ENCODE measurements around the gene HTT.

The HTT gene

GRCh38 chr4:3201718-3202702, 127.5 kb downstream of the HTT start:
- DNase-seq (ENCODE audit: low spot score) = peak; percentile 18

GRCh38 chr4:3202836-3203820, 128.6 kb downstream of the HTT start:
- DNase-seq (ENCODE audit: low spot score) = no peak

- no peak for DNase-seq (ENCODE audit: low spot score)
These were observed 129.5 kb downstream of the HTT start for GRCh38 chr4:3203971-3204431.

GRCh38 chr4:3205995-3206394, 131.5 kb downstream of the HTT start:
- DNase-seq (ENCODE audit: low spot score) = no peak

GRCh38 chr4:3206439-3207100, 132.1 kb downstream of the HTT start:
- DNase-seq (ENCODE audit: low spot score) = no peak

GRCh38 chr4:3207531-3208037, 133.1 kb downstream of the HTT start:
- DNase-seq (ENCODE audit: low spot score) = no peak

- DNase-seq (ENCODE audit: low spot score) = no peak
These were observed 134.3 kb downstream of the HTT start for GRCh38 chr4:3208826-3209225.

GRCh38 chr4:3209551-3210325, 135.3 kb downstream of the HTT start:
- no peak for DNase-seq (ENCODE audit: low spot score)

GRCh38 chr4:3210467-3210866, 136.0 kb downstream of the HTT start:
- no peak for DNase-seq (ENCODE audit: low spot score)

GRCh38 chr4:3211866-3212265, 137.4 kb downstream of the HTT start:
- no peak for DNase-seq (ENCODE audit: low spot score)

GRCh38 chr4:3212391-3213105, 138.1 kb downstream of the HTT start:
- no peak for DNase-seq (ENCODE audit: low spot score)

GRCh38 chr4:3213106-3213425, 138.6 kb downstream of the HTT start:
- DNase-seq (ENCODE audit: low spot score) = no peak

- DNase-seq (ENCODE audit: low spot score) = no peak
These were observed 139.3 kb downstream of the HTT start for GRCh38 chr4:3213661-3214250.

- no peak for DNase-seq (ENCODE audit: low spot score)
These were observed 140.8 kb downstream of the HTT start for GRCh38 chr4:3215256-3215655.

- no peak for DNase-seq (ENCODE audit: low spot score)
These were observed 141.3 kb downstream of the HTT start for GRCh38 chr4:3215733-3216132.

- DNase-seq (ENCODE audit: low spot score) = no peak
These were observed 142.8 kb downstream of the HTT start for GRCh38 chr4:3217266-3217665.

GRCh38 chr4:3217771-3218170, 143.3 kb downstream of the HTT start:
- no peak for DNase-seq (ENCODE audit: low spot score)

GRCh38 chr4:3218824-3219760, 144.6 kb downstream of the HTT start:
- DNase-seq (ENCODE audit: low spot score) = no peak

All from kidney tubule cell (primary cell).